ENCODE results near the gene LAGE3. TPM values are rescaled to one million over a fixed set of nuclear protein-coding genes. Genes with fewer than 3 reads are reported as not detected.

Gene LAGE3
- total and polyA plus RNA-seq, 3 donors from 2014 or later = 12.4 to 30.9 (median 29.1) TPM

DNA sequence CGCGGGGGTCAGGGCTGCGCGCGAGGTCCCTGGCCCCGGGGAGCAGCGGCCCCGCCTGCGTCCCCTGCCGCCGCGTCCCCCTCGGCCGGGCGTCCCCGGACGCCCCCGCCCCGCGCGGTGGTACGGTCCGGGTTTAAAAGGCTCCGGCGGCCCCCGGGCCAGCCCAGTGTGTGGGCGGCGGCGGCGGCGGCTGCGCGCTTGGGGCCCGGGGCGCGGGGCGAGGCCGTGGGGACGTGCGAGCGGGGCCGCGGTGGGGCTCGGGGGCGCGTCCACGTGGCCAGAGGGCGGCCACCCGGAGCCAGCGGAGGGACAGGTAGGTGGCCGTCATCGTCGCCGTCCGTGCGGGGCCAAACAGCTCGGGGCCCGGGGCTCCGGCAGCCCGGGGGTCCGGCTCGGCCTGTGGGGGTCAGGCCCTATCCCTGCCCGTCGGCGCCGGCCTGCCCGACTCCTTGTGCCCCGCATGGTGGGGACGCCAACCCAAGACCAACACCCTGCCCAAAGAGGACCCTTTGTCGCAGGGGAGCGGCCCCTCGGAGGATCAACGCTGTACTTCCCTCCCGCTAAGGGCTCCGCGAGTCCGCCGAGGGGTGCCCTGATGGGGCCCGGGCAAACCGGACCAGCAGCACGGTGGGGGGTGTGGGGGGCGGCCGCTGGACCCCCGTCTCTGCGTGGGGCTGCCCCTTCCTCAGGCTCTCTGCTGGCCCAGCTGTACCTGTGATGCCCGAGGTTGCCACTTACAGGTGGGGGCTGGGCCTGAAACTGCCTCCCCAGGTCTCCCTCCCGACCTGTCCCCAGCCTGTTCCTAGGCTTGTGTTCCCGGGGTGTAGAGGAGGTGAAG is 20.7 kb downstream of the LAGE3 start, which contains the start of gene PLXNA3:
Gene PLXNA3, plus strand, starts transcription at position 166 of the 838 bp plus-strand sequence. CDS start 1,903 bp downstream, outside the sequence.
- Histone ChIP-seq H3K4me1 (no peaks in the 10 kb centered on the region), H3K36me3 (ENCODE audit: low read depth, missing control alignments) (no peaks in the 10 kb centered on the region), H3K27me3 (no peaks in the 10 kb centered on the region), H3K27ac (peak within 1 kb of the TSS in 1 of 2 donors; percentile 56), H3K9me3 (no peaks in the 10 kb centered on the region), H3K4me3 (peak within 1 kb of the TSS; percentile 55 to 66)
- DNase-seq = peak; percentile 29
- 1% methylated on average over 20 of the region's 88 CpGs; no CpG with 5 or more reads in 1 of the 2 donors for WGBS, 2 donors
- intact Hi-C loops (cut with DNase I; ENCODE audit: low total_unique reads) = no loop called here
- no peak for TF ChIP-seq POLR2A (IDR thresholded peaks at IDR 0.05)
- TF ChIP-seq, protein P1, sequence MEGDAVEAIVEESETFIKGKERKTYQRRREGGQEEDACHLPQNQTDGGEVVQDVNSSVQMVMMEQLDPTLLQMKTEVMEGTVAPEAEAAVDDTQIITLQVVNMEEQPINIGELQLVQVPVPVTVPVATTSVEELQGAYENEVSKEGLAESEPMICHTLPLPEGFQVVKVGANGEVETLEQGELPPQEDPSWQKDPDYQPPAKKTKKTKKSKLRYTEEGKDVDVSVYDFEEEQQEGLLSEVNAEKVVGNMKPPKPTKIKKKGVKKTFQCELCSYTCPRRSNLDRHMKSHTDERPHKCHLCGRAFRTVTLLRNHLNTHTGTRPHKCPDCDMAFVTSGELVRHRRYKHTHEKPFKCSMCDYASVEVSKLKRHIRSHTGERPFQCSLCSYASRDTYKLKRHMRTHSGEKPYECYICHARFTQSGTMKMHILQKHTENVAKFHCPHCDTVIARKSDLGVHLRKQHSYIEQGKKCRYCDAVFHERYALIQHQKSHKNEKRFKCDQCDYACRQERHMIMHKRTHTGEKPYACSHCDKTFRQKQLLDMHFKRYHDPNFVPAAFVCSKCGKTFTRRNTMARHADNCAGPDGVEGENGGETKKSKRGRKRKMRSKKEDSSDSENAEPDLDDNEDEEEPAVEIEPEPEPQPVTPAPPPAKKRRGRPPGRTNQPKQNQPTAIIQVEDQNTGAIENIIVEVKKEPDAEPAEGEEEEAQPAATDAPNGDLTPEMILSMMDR (IDR thresholded peaks at IDR 0.05) = no peak

DNA sequence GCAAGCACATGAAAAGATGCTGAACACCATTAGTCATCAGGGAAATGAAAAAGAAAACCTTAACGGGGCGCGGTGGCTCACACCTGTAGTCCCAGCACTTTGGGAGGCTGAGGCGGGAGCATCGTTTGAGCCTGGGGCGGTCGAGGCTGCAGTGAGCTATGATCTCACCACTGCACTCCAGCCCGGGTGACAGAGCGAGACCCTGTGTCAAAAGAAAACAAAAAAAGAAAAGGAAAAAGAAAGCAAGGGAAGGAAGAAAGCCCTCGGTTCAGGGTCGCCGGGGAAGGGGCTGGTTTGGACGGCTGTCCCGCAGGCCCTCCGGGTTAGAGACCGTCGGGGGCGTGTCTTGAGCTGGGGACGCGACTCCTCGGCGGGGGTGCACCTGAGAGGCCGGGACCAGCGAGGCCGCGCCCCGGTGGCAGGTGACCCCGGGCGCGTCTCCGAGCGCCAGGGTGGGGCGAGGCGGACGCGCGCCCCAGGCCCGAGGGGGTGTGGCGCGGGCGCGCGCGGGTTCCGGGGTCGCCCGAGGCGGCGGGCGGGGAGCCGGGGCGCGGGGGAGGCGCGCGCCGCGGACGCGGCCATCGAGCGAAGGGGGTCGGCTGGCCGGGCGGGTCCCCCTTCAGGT is 21.5 kb downstream of the LAGE3 start:
- TF ChIP-seq, protein P1 (IDR thresholded peaks at IDR 0.05) = no peak
- no peak for TF ChIP-seq POLR2A (IDR thresholded peaks at IDR 0.05)
- H3K4me1 ChIP-seq = no peaks in the 10 kb centered on the region
- peak overlapping the region; percentile 44 to 55 for H3K4me3 ChIP-seq
- intact Hi-C loops (cut with DNase I; ENCODE audit: low total_unique reads) = no loop called here
- no peaks in the 10 kb centered on the region for H3K27me3 ChIP-seq
- H3K27ac ChIP-seq = peak overlapping the region in 1 of 2 donors; percentile 56
- H3K9me3 ChIP-seq = no peaks in the 10 kb centered on the region
- WGBS, 2 donors = 8 to 9% methylated on average over 12 to 33 of the region's 65 CpGs
- H3K36me3 ChIP-seq (ENCODE audit: low read depth, missing control alignments) = no peaks in the 10 kb centered on the region
- peak; percentile 30 for DNase-seq

DNA sequence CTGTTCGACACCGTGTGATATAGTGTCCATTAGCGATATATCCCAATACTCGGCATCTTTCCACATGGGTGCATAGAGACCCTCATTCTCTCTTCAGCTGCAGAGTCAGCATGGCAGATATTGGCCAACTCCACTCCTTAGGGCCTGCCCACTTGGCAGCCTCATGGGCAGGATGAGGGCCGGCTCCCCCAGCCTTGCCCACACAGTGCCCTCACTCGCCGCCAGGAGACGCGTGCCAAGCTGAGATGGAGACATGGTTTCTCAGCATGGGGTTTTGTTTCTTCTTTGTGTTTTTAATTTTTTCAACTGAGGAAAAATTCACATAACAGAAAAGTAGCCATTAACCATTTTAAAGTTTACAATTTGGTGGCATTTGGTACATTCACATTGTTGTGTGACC is 26.3 kb downstream of the LAGE3 start:
- whole genome bisulfite sequencing, 2 donors = 91 to 95% methylated on average over 7 to 9 of the region's 9 CpGs
- TF ChIP-seq, protein P1 (IDR thresholded peaks at IDR 0.05) = no peak
- TF ChIP-seq POLR2A (IDR thresholded peaks at IDR 0.05) = no peak
- Histone ChIP-seq H3K27me3 (no peaks in the 10 kb centered on the region), H3K4me1 (no peaks in the 10 kb centered on the region), H3K9me3 (no peaks in the 10 kb centered on the region), H3K27ac (no peak overlapping the region), H3K4me3 (no peak overlapping the region), H3K36me3 (ENCODE audit: low read depth, missing control alignments) (no peaks in the 10 kb centered on the region)
- DNase-seq = no peak
- intact Hi-C loops (cut with DNase I; ENCODE audit: low total_unique reads) = no loop called here

- Histone ChIP-seq H3K9me3 (no peaks in the 10 kb centered on the region), H3K27me3 (no peaks in the 10 kb centered on the region), H3K27ac (no peak overlapping the region), H3K4me3 (no peak overlapping the region), H3K36me3 (ENCODE audit: low read depth, missing control alignments) (no peaks in the 10 kb centered on the region), H3K4me1 (no peaks in the 10 kb centered on the region)
- intact Hi-C loops (cut with DNase I; ENCODE audit: low total_unique reads) = no loop called here
- DNase-seq = no peak
- TF ChIP-seq POLR2A (IDR thresholded peaks at IDR 0.05) = no peak
- TF ChIP-seq, protein P1 (IDR thresholded peaks at IDR 0.05) = no peak
- WGBS, 2 donors = 86 to 94% methylated on average over 4 to 17 of the region's 17 CpGs
These were observed 28.8 kb downstream of the LAGE3 start for GRCh38 chrX:154450312-154450711.
